Hypothalamus (tissue), 51 donors: ENCODE measurements around the gene SLC6A12.
A peak's percentile ranks its signal among the peaks of the same experiment; 100 is the strongest.
"Not testable (repeated sequence)": the region's sequence is repeated elsewhere in the genome, so short reads cannot be mapped to it uniquely, and the experiment has no call there.

Experiments
- DNase-seq, 51 donors: peaks; one replicate each; lab custom pipeline; 2025; lab: John Stamatoyannopoulos, UW

Gene SLC6A12

DNA sequence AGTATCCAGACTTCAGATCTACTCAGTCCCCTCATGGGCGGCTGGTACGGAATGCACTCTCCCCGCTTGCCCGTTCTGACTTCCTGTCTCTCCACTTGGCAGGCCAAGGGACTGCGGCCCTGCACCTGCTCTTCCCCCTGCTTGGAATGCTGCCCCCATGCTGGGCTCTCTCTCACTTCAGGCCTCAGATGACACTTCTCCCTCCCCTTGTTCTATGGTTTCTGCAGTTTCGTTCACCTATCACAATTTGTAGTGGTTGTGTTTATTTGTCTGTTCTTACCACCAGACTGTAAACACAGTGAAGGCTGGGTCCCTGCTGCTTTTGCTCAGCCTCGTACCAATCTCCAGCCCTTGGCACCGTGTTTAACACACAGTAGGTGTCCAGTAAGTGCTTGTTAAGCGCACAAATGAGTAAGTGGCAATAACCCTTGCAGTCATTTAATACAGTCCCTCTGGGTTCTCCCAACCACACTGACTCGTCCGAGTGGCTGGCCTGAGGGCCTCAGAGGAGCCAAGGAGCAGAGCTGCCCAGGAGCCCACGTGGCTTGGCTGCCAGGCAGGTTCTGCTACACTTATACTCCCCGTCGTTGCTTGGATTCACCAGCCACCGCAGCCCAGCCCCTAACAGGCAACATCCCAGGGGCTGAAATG, 11.8 kb downstream of the SLC6A12 start:
- DNase-seq, result peak in 8 of 51 donors; percentile 14 to 58 (median 22)

DNA sequence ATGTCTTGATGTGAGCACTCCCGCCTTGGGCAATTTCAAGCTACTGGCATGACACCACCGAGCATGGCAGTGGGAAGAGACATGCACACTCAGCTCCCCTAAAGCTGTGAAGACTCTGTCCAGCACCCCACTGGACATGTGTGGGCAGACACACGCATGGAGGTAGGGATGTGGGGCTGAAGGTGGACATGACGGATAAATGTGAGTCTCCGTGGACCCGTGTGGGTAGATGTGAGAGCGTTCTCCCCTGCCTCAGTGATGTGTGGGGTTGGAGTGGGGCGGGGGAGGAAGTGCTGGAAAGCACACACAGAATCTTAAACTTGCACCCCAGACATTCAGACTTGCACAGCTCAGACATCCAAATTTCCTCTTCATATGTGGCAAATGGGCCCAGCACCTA, 12.6 kb downstream of the SLC6A12 start:
- DNase-seq, result no peak

DNA sequence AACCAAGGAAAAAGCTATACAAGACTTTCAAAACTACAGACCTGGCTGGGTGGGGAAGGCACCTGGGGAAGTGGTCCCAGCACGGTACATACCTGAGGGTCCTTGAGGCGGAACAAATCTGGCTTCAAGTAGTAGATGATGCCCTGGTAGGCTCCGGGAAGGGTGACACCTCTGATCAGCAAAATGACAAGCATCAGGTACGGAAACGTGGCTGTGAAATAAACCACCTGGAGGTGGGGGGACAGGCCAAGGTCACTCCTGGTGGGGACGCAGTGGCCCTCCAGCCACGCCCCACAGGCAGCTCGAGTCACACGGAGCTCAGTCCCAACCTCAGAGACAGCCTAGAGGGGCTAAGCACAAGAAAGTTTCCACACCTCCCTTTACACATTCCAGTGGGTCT, 15.3 kb downstream of the SLC6A12 start:
- no peak for DNase-seq

DNA sequence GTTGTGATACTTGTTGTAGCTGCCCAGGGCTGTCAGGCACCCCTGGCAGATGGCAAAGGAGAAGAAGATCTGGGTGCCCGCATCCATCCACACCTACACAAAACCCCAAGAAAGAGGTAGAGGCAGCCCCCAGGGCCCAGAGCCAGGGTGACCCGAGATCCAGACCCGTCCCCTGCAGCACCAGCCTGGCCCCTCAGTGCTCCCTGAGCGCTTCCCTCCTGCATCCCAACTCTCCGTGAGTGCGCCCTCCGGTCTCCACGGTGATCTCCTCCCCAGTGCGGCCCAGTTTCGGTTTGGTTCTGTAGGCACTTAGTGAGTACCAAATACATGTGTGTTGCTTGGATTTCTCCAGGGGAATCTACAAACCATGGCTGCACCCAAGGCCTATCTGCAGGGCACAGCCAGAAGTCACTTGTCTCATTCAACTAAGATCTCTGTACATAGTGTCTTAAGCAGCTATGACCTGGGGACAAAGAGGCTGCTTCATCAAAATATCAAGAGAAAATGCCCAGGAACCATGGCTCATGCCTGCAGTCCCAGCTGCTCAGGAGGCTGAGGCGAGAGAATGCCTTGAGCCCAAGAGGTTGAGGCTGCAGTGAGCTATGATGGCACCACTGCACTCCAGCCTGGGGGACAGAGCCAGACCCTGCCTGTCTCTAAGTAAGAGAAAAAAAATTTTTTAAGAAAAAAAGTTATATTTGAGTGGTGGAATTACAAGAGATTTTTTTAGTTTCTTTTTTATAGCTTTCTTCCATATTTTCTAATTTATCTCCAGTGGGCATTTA, 15.9 kb downstream of the SLC6A12 start:
- no peak for DNase-seq

DNA sequence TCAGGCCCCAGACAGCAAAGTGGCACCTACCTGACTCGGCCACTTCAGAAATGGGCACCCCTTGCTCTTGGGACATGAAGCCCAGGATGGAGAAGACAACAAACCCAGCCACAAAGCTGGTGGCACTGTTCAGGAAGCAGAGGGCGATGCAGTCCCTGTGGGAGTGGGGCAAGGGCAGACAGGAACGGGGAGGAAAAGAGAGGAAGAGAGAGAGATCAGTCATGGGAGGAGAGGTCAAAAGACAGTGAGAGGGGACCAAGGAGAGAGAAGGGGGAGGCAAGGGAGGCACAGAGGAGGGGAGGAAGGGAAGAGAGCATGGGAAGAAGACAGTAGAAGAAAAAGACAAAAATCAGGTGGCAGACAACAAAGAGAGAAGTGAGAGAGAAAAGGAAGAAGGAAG, 16.6 kb downstream of the SLC6A12 start:
- no peak for DNase-seq

DNA sequence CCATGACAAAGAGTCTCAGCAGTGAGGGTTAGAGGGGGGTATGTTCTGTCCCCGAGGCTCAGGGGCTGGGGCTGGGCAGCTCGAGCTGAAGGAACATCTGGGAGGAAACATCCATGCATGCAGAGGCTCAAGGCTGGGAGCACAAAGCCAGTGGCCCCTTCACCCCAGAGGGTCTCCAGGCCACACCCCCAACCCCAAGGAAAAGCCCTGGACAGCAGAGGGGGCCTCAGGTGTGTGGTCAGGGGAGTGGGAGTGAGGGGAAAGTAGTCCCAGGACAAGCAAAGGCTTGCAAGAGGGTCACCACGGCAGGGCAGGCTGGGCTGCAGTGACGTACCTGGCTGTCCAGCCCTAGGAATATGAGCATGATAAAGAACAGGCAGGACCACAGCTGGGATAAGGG, 17.5 kb downstream of the SLC6A12 start:
- DNase-seq, result no peak

DNA sequence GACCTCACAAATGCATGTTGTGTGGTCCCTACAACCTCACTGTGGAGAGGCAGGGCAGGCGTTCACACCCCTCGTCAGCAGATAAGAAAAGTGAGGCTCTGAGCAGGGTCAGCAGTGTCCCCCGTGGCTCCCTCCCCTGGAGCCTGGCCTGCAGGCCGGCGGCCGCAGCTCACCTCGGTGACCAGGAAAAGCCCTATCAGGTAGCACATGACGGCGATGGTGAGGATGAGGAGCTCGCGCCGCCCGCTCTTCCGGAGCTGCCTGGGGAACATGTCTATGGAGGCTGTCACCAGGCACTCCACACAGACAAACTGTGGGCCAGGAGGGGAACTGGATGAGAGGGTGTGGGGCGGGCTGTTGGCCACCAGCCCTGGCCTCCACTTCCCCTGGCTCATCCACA, 18.0 kb downstream of the SLC6A12 start:
- DNase-seq, result no peak

DNA sequence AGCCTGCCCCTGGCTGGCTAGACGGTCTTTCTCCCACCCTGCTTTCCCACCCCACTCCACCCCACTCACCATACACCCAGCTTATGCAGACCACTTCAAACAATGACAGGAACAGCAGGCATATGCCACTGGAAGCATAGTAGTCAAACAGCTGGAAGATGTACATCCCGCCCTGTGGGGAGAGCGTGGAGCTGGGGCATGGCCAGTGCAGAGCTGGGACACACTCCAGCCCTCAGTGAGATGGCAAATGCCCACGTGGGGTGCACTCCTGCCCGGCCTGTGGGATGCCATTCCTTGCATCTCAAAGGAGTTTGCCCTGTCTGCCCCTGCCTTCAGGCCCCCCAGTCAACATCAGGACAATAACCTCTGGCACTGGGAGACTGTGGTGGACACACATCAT, 18.8 kb downstream of the SLC6A12 start:
- peak in 1 of 51 donors; percentile 30 for DNase-seq

DNA sequence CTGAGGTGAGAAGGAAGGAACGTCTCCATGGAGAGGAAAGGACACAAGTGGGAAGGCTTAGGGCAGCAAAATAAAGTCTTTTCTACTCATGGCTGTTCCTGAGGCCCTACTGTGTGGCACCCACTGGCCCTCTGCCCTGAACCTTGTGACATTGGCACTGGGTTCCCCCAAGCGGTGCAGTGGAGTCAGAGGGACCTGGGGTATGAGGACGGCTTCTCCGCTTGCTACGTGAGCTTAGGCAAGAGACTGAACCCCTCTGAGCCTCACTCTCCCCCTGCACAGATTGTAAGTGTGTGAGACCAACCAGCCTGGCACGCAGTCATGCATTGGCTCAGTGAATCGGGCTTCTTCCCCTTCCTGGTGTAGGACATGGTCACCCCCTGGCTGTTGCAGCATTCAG, 19.7 kb downstream of the SLC6A12 start:
- no peak for DNase-seq

DNA sequence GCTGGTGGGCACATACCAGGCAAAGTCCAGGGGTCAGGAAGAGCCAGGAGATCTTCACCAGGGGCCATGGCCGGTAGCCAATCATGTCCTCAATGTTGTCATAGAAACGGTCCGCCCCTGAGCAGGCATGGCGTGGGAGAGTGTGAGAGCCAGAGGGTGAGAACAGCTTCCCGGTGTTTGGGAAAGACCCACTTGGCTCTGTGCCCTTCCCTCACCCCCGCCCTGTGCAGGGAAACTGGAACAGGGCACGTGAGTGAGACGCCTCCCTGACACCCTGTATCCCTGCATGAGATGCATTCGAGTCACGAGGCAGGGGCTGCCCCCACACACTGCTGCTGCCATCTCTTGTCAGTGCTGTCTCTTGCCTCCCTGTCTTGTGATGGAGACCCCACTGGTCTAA, 20.7 kb downstream of the SLC6A12 start:
- DNase-seq, result peak in 7 of 51 donors; percentile 18 to 71 (median 43)

DNA sequence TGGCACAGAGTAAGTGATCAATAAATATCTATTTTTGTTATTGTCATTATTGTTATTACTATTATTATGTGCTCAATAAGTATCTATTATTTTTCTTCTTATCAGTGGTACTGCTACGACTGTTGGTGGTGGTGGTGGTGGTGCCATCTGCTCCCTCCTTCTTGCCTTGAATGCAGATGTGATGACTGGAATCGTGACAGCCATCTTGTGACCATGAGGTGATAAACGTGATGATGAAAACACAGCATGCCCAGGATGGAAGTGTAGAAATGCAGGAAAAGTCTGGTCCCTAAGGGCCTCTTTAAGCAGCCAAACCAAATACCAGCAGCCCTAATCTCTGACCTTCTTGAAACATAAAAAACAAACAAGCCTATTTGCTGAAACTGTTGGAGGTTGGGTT, 22.4 kb downstream of the SLC6A12 start:
- DNase-seq, result no peak

DNA sequence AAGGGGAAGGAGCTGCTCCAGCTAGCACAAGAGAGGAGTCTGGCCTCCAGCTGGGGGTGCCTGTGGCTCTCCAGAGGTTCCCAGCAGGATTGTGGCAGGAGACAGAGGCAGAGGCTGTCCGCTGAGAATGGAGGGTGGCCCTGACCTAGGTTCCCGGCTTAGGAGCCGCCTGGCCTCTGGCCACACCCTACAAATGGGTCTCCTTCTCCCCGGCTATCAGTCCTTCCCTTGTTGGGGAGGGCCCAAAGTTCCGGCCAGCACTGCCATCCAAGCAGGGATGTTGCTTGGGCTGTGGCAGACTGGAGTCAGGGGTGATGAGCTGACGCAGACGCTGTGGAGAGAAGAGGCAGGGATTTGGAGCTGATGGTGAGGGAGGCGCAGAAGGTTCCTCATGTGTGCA, 23.1 kb downstream of the SLC6A12 start:
- DNase-seq, result no peak

DNA sequence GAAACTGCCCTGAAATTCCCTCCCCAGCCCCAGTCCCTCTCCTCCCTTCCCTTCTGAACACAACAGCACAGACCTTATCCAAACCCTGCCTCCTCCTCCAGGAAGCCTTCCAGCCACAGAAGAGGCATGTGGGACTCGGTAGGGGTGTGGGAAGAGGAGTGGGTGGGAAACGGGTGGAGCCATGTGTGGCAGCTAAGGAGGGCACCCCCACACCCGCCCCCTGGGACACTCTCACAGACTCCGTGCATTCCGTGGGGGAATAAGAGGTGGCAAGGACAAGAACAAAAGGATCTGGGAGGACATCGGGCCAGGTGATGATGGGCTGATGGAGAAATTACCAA, 24.4 kb downstream of the SLC6A12 start:
- DNase-seq, result no peak

DNA sequence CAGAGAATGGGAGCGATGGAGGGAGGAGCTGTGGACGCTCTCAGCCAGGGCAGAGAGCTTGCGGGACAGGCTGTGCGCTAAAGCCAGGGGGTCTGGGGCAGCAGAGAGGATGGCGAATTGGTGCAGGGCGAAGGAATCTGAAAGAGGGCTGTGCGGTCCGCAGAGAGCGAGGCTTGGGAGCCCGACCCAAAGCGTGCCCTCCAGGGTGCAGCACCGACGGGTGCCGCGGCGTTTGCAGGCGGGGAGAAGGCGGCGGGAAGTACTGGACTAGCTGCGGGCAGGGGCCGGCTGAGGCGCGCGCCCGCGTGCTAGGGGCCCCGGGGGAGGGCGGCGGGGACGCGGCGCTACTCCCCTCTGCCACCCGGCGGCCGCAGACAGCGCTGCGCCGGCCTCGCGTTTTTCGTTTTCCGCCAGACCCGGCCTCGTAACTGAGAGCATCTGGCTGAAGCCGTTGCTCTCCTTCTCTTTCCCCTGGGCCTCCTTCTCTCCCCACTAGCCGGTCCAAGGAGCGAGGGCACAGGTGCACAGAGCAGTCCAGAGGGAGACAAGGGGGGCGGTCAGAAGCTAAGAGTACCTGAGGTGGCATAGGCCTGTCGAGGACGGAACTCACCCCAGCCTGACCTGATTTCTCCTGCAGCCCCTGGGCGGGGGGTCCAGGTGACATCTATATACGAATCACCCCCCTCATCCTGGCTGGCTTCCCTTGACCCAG, 24.9 kb downstream of the SLC6A12 start:
- DNase-seq, result peak in 41 of 51 donors; percentile 14 to 83 (median 50)

DNA sequence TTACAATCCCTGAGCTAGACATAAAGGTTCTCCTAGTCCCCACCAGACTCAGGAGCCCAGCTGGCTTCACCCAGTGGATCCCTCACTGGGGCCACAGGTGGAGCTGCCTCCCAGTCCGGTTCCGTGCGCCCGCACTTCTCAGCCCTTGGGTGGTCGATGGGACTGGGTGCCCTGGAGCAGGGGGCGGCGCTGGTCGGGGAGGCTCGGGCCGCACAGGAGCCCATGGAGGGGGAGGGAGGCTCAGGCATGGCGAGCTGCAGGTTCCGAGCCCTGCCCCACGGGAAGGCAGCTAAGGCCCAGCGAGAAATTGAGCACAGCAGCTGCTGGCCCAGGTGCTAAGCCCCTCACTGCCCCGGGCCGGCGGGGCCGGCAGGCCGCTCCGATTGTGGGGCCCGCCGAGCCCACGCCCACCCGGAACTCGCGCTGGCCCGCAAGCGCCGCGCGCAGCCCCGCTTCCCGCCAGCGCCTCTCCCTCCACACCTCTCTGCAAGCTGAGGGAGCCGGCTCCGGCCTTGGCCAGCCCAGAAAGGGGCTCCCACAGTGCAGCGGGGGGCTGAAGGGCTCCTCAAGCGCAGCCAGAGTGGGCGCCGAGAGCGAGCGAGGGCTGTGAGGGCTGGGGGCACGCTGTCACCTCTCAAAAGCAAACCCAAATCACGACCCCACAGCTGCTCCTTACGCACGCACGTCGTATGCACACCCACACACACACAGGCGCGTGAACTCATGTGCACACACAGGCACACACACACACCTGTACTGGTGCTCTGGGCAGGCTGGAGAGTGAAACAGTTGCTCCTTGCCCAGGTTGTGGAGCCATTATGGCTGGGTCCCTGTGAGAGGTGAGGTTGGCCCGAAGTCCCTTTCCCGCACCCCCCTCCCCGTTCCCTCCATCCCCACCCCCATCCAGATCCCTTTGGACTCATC, 25.7 kb downstream of the SLC6A12 start:
- DNase-seq, result not testable (repeated sequence)

DNA sequence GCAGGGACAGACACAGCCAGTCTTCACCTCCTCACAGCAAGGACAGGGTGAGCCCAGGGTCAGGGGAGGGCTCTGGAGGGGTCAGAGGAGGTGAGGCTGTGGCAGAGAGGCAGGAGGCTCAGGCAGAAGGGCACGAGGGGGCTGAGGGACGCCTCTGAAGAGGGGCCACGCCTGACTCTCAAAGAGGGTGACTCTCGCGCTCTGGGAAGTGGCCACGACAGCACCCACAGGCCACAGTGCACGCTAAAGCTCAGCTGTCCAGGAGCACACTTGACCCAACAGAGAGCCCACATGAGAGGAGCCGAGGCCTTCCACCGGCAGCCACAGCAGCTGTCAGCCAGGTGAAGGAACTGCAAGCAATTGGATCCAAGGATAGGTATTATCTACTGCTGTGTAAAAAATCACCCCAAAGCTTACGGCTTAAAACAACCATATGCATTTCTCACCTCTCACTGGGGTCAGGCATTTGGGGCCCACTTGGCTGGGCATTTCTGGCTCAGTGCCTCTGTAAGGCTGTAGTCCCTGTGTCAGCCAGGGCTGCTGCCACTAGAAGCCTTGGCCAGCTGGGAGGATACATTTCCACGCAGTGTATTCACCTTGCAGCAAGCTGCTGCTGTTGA, 27.8 kb downstream of the SLC6A12 start:
- no peak for DNase-seq

DNA sequence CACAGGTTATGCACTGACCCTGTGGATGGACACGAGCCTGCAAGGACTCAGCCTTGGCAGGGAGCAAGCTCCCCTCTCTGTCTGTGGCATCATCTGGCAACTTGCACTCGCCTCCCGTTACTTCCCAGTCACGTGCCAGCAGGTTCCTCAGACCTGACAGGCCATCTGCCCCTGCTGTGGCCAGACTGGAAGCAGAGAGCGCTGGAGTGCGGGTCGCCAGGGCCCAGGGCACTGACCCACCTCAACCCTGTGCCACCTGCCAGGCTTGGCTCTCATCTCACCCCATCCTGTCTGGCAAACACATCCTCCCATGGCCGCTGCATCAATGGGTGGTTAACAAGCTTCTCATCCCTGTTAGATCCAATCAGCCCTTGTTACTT, 28.4 kb downstream of the SLC6A12 start:
- DNase-seq, result no peak

DNA sequence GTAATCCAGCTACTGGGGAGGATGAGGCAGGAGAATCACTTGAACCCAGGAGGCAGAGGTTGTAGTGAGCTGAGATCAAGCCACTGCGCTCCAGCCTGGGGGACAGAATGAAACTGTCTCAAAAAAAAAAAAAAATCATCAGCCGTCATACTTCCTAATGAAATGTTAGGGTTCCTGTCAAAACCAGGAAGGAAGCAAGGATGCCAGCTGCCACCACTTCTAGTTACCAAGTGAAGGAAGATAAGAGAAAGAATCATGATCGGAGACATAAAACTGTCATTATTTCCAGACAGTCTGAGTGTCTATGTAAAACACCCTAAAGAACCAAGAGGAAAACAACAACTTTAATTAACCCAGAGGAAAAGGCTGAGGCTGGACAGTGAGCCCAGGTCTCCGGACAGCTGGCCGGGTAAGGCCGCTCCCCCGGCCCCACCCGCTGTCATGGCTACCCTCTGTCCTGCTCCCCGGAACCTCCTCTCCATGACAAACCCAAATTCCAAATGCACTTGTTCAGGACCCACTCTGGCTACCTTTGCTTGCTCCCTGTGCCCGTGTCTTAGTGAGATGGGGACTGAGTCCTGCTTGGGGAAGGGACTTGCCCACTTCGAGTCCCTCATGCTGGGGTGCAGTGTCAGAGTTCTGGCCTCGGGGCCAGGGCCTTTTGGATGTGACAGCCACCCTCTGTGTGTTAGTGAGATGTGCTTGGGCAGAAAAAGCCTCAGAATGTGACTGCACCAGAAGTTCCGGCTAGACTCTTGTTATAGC, 29.0 kb downstream of the SLC6A12 start:
- DNase-seq, result no peak

DNA sequence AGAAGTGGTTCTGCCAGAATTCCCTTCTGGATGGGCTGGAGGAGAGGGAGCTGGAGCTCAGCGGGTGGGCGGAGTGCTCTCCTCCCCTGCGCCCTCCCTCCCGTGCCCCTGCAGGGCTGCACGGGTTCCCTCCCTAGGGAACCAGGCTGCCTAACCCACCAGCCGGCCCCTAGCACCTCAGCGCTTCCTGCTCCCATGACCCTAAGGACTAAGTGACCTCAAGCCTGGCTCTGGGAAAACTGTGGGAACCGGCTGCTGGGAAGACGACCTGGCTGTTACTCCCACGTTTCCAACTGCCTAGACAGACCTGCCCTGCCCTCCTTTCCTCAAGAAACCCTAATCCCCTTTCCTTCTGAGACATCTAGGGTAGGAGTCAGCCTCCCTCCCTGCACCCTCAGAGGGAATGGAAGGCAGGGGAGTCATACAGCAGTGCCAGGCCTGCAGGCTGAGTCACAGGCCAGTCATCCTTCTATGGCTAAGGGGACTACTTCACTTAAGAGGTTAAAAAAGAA, 31.5 kb downstream of the SLC6A12 start:
- DNase-seq, result peak in 1 of 51 donors; percentile 18
